ENCODE data around the gene CDC40. TPM values are rescaled to one million over a fixed set of nuclear protein-coding genes. Genes with fewer than 3 reads are reported as not detected.

The CDC40 gene
- total and polyA plus RNA-seq, 9 of the 15 experiments (the other 6 are each of a cell fraction or from before 2014, with no cell fraction given), result 9.7 to 26.3 (median 15.7) TPM

DNA sequence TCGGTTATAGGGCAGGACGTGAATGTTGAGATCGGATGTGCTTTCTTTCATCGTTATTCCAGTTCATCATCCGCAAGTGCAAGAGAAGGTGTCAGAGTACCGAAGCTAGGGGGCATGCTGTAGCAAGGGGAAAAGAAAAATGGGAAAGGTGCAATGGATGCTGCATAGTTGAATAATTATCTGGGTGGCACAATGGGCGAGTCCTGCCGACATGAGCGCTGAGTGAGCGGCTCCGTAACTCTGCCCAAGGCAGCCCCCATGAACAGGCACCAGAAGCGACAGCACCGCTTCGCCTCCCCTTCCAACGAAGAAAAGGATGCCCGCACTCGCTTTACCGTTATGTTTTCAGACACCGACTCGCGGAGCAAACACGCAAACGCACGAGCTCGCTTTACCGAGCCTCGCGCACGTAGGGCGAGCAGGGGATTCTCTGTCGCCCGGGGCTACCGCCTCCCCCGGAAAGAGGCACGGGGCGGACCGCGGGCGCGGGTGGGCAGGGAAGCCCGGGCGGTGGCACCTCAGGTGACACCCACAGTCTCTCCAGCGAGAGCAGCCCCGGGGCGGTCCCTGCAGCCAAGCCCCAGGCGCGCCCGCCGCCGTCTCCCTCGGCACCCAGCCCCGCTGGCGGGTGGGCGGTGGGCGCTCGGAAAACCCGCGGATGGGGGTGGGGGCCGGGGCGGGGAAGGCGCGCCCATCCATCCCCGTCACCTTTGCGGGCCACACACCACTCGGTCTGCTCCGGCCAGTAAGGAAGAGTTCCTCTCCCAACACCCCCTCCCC lies 1.4 kb upstream of the CDC40 start (continued):
- TF ChIP-seq, protein P1, sequence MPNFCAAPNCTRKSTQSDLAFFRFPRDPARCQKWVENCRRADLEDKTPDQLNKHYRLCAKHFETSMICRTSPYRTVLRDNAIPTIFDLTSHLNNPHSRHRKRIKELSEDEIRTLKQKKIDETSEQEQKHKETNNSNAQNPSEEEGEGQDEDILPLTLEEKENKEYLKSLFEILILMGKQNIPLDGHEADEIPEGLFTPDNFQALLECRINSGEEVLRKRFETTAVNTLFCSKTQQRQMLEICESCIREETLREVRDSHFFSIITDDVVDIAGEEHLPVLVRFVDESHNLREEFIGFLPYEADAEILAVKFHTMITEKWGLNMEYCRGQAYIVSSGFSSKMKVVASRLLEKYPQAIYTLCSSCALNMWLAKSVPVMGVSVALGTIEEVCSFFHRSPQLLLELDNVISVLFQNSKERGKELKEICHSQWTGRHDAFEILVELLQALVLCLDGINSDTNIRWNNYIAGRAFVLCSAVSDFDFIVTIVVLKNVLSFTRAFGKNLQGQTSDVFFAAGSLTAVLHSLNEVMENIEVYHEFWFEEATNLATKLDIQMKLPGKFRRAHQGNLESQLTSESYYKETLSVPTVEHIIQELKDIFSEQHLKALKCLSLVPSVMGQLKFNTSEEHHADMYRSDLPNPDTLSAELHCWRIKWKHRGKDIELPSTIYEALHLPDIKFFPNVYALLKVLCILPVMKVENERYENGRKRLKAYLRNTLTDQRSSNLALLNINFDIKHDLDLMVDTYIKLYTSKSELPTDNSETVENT (CRISPR knock-in tag; IDR thresholded peaks at IDR 0.05), result no peak
- TF ChIP-seq FOXM1 (IDR thresholded peaks at IDR 0.05; ENCODE audit: low read depth) (no peak), FOXM1 (CRISPR knock-in tag; IDR thresholded peaks at IDR 0.05; ENCODE audit: low read depth) (peak; percentile 8; the same call in 1 of the 2 replicates), FOSL1 (tag; conservative IDR thresholded peaks at IDR 0.05) (no peak), NFATC3 (IDR thresholded peaks at IDR 0.05) (peak; percentile 62; the same call in 1 of the 2 replicates), HDAC2 (IDR thresholded peaks at IDR 0.05) (peak; percentile 78; the same call in 1 of the 2 replicates), MYNN (IDR thresholded peaks at IDR 0.05) (no peak), MYNN (CRISPR knock-in tag; IDR thresholded peaks at IDR 0.05) (no peak), KDM1A (IDR thresholded peaks at IDR 0.05) (0 out of 4 replicates have a peak, but pooled peaks of 1 of the 2 experiments have one; percentile 6), BHLHE40 (IDR thresholded peaks at IDR 0.05; ENCODE audit: low read length) (0 out of 2 replicates have a peak, but pooled peaks have one; percentile 8), CAMTA2 (CRISPR knock-in tag; conservative IDR thresholded peaks at IDR 0.05) (no peak)
- TF ChIP-seq, protein P2, sequence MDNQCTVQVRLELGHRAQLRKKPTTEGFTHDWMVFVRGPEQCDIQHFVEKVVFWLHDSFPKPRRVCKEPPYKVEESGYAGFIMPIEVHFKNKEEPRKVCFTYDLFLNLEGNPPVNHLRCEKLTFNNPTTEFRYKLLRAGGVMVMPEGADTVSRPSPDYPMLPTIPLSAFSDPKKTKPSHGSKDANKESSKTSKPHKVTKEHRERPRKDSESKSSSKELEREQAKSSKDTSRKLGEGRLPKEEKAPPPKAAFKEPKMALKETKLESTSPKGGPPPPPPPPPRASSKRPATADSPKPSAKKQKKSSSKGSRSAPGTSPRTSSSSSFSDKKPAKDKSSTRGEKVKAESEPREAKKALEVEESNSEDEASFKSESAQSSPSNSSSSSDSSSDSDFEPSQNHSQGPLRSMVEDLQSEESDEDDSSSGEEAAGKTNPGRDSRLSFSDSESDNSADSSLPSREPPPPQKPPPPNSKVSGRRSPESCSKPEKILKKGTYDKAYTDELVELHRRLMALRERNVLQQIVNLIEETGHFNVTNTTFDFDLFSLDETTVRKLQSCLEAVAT (IDR thresholded peaks at IDR 0.05), result no peak
- TF ChIP-seq, protein P3, sequence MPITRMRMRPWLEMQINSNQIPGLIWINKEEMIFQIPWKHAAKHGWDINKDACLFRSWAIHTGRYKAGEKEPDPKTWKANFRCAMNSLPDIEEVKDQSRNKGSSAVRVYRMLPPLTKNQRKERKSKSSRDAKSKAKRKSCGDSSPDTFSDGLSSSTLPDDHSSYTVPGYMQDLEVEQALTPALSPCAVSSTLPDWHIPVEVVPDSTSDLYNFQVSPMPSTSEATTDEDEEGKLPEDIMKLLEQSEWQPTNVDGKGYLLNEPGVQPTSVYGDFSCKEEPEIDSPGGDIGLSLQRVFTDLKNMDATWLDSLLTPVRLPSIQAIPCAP (CRISPR knock-in tag; IDR thresholded peaks at IDR 0.05; ENCODE audit: borderline replicate concordance), result no peak
